Activated CD4-positive, CD25-positive, alpha-beta regulatory T cell treated with anti-CD3 and anti-CD28 coated beads, Interleukin-2, amount 50 U/mL, for 16 hours (primary cell): Measurements from ENCODE around the gene CARMIL1.

Experiments
- DNase-seq: peaks from one replicate; pipeline ENCODE4 v3.0.0-alpha.2; 2020; ENCODE audit warnings: low read depth, low spot score

Gene CARMIL1

GRCh38 chr6:25405442-25405841 lies 126.3 kb downstream of the CARMIL1 start:
- DNase-seq: no peak

- DNase-seq: no peak
Observed at GRCh38 chr6:25407431-25407830, 128.3 kb downstream of the CARMIL1 start.

GRCh38 chr6:25410102-25410501 lies 130.9 kb downstream of the CARMIL1 start:
- DNase-seq: no peak

- DNase-seq: no peak
Observed at GRCh38 chr6:25411316-25411950, 132.3 kb downstream of the CARMIL1 start.

- DNase-seq: no peak
Observed at GRCh38 chr6:25413207-25413905, 134.2 kb downstream of the CARMIL1 start.

GRCh38 chr6:25414168-25414567 lies 135.0 kb downstream of the CARMIL1 start:
- no peak for DNase-seq

GRCh38 chr6:25414755-25415154 lies 135.6 kb downstream of the CARMIL1 start:
- no peak for DNase-seq

- no peak for DNase-seq
Observed at GRCh38 chr6:25415274-25415673, 136.1 kb downstream of the CARMIL1 start.

GRCh38 chr6:25415701-25416100 lies 136.5 kb downstream of the CARMIL1 start:
- no peak for DNase-seq

- no peak for DNase-seq
Observed at GRCh38 chr6:25417046-25417605, 138.0 kb downstream of the CARMIL1 start.

GRCh38 chr6:25418454-25419052 lies 139.4 kb downstream of the CARMIL1 start:
- DNase-seq: no peak

- no peak for DNase-seq
Observed at GRCh38 chr6:25419879-25420278, 140.7 kb downstream of the CARMIL1 start.

- DNase-seq: no peak
Observed at GRCh38 chr6:25423358-25423757, 144.2 kb downstream of the CARMIL1 start.

- no peak for DNase-seq
Observed at GRCh38 chr6:25424303-25424702, 145.1 kb downstream of the CARMIL1 start.

GRCh38 chr6:25427549-25427948 lies 148.4 kb downstream of the CARMIL1 start:
- DNase-seq: no peak

GRCh38 chr6:25428758-25429317 lies 149.7 kb downstream of the CARMIL1 start:
- DNase-seq: no peak

GRCh38 chr6:25431306-25431974 lies 152.3 kb downstream of the CARMIL1 start:
- no peak for DNase-seq

GRCh38 chr6:25431975-25432307 lies 152.8 kb downstream of the CARMIL1 start:
- no peak for DNase-seq

GRCh38 chr6:25434921-25435320 lies 155.7 kb downstream of the CARMIL1 start:
- no peak for DNase-seq

- no peak for DNase-seq
Observed at GRCh38 chr6:25435416-25435985, 156.3 kb downstream of the CARMIL1 start.

GRCh38 chr6:25436760-25437159 lies 157.6 kb downstream of the CARMIL1 start:
- no peak for DNase-seq

- no peak for DNase-seq
Observed at GRCh38 chr6:25439368-25439767, 160.2 kb downstream of the CARMIL1 start.
